Colonic mucosa (tissue), 4 donors: ENCODE measurements around the gene FNDC3B. TPM values are rescaled to one million over a fixed set of nuclear protein-coding genes. Genes with fewer than 3 reads are reported as not detected.
A peak's percentile ranks its signal among the peaks of the same experiment; 100 is the strongest.
"Not testable (repeated sequence)": the region's sequence is repeated elsewhere in the genome, so short reads cannot be mapped to it uniquely, and the experiment has no call there.

Experiments used
- DNase-seq: peaks from one replicate; pipeline ENCODE4 v3.0.0-alpha.2; 2020
- H3K27ac ChIP-seq: fragments of 200-600 bp; one replicate; pipeline ENCODE4 v1.8.0; 2021
- H3K27me3 ChIP-seq: fragments of 200-600 bp; one replicate; pipeline ENCODE4 v1.8.0; 2021
- H3K36me3 ChIP-seq: fragments of 200-600 bp; one replicate; pipeline ENCODE4 v1.8.0; 2021
- H3K4me1 ChIP-seq: fragments of 200-600 bp; one replicate; pipeline ENCODE4 v1.8.0; 2021; ENCODE audit warnings: mild to moderate bottlenecking
- H3K4me3 ChIP-seq: fragments of 200-600 bp; one replicate; pipeline ENCODE4 v1.8.0; 2021
- H3K9ac ChIP-seq, 2 donors: one replicate each; pipeline ENCODE4 v1.7.0; 2013; ENCODE audit warnings: control low read depth in 2 of 2, low read depth in 2 of 2, low read length in 2 of 2
- H3K9me3 ChIP-seq: fragments of 200-600 bp; one replicate; pipeline ENCODE4 v1.8.0; 2021
- CTCF ChIP-seq: fragments of 200-600 bp; IDR thresholded peaks from one replicate; pipeline ENCODE4 v1.8.0; 2022; ENCODE audit warnings: antibody characterized with exemption, mild to moderate bottlenecking
- intact Hi-C: fragments of 100-400 bp; cut with DNase I; formaldehyde crosslinking; loops from one replicate; pipeline ENCODE4 v1.14.1; 2022
- total RNA-seq, 2 donors: library from RNA; stranded (reverse); fragmentation: NEBNext Ultra II Directional in 1 of 2; extraction: Animal tissue kit (Norgen Biotek cat#: 25700) in 1 of 2; gene quantifications; one replicate each; pipeline ENCODE4 v1.2.1, GENCODE V29; 2021
- donor health status: healthy.
- donor health status: DM: no; HTN: no; CAD: no.
- donor health status: DM: no; HTN: no; CAD: no.

The FNDC3B gene
- total RNA-seq = 100 to 1,000 TPM in 1 of 2 donors, 10 to 100 TPM in 1; 66.7 to 142 TPM

DNA sequence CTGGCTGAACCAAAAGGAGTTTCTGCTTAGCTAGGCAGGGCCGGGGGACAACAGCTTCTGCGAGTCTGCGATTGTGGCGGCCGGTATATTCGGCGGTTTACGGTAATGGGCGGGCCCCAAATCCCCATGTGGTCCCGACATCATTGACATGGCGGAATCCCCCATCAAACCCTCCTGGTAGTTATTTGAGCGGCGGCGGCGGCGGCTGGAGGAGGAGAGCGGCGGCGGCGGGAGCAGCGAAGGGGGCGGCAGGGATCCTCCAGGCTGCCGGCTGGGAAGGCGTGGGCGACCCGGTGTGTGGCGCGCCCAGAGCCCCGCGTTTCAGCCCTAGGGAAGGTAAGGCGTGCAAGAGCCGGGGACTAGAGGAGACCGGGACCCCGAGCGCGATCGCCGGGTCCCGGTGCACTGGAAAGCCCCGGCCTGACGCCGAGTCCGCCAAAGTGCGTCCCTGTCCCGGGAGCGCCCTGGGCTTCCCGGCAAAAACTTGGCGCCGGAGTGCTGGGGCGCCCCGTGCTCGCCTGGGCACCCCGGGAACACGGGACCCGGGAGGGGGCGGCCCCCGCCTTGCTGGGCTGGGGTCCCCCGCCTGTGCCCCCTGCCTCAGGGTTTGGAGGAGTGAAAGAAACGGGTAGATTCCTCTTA lies at the start of gene FNDC3B:
Gene FNDC3B (plus strand): TSS at position 143 of the 642 bp plus-strand sequence. CDS start 72,902 bp downstream, outside the sequence.
- peak within 1 kb of the TSS; percentile 99 for H3K27ac ChIP-seq
- intact Hi-C loops = loop anchor here (10.0 kb wide), 1 partner anchor 275 kb away; no protein-coding TSS in a partner anchor

DNA sequence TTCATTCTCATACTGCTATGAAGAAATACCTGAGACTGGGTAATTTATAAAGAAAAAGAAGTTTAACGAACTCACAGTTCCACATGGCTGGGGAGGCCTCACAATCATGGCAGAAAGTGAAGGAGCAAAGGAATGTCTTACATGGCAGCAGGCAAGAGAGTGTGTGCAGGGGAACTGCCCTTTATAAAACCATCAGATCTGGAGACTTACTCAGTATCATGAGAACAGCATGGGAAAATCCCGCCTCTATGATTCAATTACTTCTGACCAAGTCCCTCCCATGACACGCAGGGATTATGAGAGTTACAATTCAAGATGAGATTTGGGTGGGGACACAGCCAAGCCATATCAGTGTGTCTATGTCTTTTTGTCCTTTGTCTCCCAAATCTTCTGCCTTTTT lies 49.1 kb upstream of the FNDC3B start:
- H3K4me3 ChIP-seq, intact Hi-C loops, H3K27me3 ChIP-seq, H3K9me3 ChIP-seq, H3K4me1 ChIP-seq, H3K36me3 ChIP-seq, DNase-seq, H3K27ac ChIP-seq, H3K9ac ChIP-seq: not testable (repeated sequence)

More for the DNA sequence above, at the start of gene FNDC3B:
- Histone ChIP-seq H3K27me3 (no peaks in the 10 kb centered on the region), H3K4me1 (peaks cover 7% of the 10 kb centered on the region), H3K4me3 (peak within 1 kb of the TSS; percentile 87), H3K9ac (peak within 1 kb of the TSS; percentile 92 to 96), H3K9me3 (no peaks in the 10 kb centered on the region), H3K36me3 (no peaks in the 10 kb centered on the region)
- peak; percentile 97 for DNase-seq
- TF ChIP-seq CTCF = no peak

DNA sequence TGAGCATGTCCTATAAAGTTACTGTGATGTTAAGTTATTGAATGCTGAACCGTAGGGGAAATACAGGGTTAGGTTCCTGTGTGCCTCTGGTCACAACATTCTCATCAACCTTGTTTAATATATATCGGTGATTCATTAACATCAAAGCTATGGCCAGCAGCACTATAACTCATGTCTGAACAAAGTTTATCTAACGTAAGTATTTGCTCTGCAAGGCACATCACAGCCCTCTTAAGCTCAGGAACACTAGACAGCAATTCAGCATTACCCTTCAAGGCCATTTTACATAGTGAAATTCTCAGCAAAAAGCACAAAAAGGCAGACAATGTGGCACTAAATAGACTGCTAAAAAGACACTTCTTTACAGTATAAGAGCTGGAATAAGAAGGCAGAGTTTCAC lies 48.2 kb upstream of the FNDC3B start:
- H3K9ac ChIP-seq = no peak overlapping the region
- TF ChIP-seq CTCF = no peak

GRCh38 chr3:171994646-171995428 lies 44.5 kb upstream of the FNDC3B start:
- H3K4me3 ChIP-seq = no peak overlapping the region
- no peak for DNase-seq
- H3K9ac ChIP-seq = no peak overlapping the region
- H3K4me1 ChIP-seq = no peaks in the 10 kb centered on the region
- H3K27ac ChIP-seq = no peak overlapping the region
- H3K36me3 ChIP-seq = no peaks in the 10 kb centered on the region
- no peak for TF ChIP-seq CTCF
- intact Hi-C loops = no loop called here
- no peaks in the 10 kb centered on the region for H3K9me3 ChIP-seq
- no peaks in the 10 kb centered on the region for H3K27me3 ChIP-seq

More for the DNA sequence above, 48.2 kb upstream of the FNDC3B start:
- intact Hi-C loops = no loop called here
- H3K27ac ChIP-seq = no peak overlapping the region
- no peaks in the 10 kb centered on the region for H3K27me3 ChIP-seq
- H3K9me3 ChIP-seq = no peaks in the 10 kb centered on the region
- H3K4me1 ChIP-seq = no peaks in the 10 kb centered on the region
- DNase-seq = no peak
- H3K36me3 ChIP-seq = no peaks in the 10 kb centered on the region
- H3K4me3 ChIP-seq = no peak overlapping the region

DNA sequence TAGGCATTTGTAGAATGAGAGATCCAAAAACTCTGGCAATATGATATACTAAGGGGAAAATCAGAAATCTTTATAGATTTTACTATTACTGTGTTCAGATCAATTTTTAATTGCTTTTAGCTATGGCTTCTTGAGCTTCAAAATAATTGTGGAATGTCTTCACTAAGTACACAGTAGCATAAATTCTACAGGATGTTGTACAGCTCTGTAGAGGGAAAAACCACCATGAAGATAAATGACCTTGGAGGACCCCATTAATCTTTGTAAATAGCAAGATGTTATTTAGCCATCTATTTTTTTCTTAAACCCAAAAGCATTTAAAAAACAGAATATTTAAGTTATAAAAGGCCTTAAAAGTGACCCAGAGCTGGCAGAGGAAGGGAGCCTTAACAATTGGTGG lies 43.9 kb upstream of the FNDC3B start:
- DNase-seq = no peak
- no peak overlapping the region for H3K27ac ChIP-seq
- no peak for TF ChIP-seq CTCF
- no peak overlapping the region for H3K9ac ChIP-seq
- no peaks in the 10 kb centered on the region for H3K27me3 ChIP-seq
- H3K36me3 ChIP-seq = no peaks in the 10 kb centered on the region
- no peaks in the 10 kb centered on the region for H3K9me3 ChIP-seq
- no peaks in the 10 kb centered on the region for H3K4me1 ChIP-seq
- H3K4me3 ChIP-seq = no peak overlapping the region
- intact Hi-C loops = no loop called here
